Vagina (tissue), 2 donors: ENCODE results near the gene PPT2. TPM values are rescaled to one million over a fixed set of nuclear protein-coding genes. Genes with fewer than 3 reads are reported as not detected.

ENCODE experiments used
- DNase-seq, 2 donors: peaks; one replicate each; pipeline ENCODE4 v3.0.0-alpha.2; 2017; ENCODE audit errors: extremely low spot score in 2 of 2
- H3K27ac ChIP-seq: fragments of 200-600 bp; sonication (generic); one replicate; pipeline ENCODE4 v1.5.1; 2019
- H3K27me3 ChIP-seq: fragments of 200-600 bp; sonication (generic); one replicate; pipeline ENCODE4 v1.5.1; 2019
- H3K36me3 ChIP-seq, 2 donors: fragments of 200-600 bp; sonication (generic); one replicate each; pipeline ENCODE4 v1.5.1; 2017 to 2019
- H3K4me1 ChIP-seq: fragments of 200-600 bp; sonication (generic); one replicate; pipeline ENCODE4 v1.5.1; 2019
- H3K4me3 ChIP-seq, 2 donors: fragments of 200-600 bp; sonication (generic); 1 replicate in 1 of 2; 2 replicates in 1 of 2; pipeline ENCODE4 v1.5.1; 2016 to 2019
- H3K9me3 ChIP-seq: fragments of 200-600 bp; sonication (generic); one replicate; pipeline ENCODE4 v1.5.1; 2019
- CTCF ChIP-seq, 3 experiments: fragments of 450-650 bp in 2 of 3; fragments of 200-600 bp in 1 of 3; sonication (generic) in 1 of 3; IDR thresholded peaks; one replicate each; pipeline ENCODE4 v1.5.1; 2017 to 2019; ENCODE audit warnings: antibody characterized with exemption in 3 of 3, mild to moderate bottlenecking in 2 of 3, moderate library complexity in 2 of 3
- POLR2A ChIP-seq, 2 donors: fragments of 450-650 bp; IDR thresholded peaks; one replicate each; pipeline ENCODE4 v1.6.1; 2017; ENCODE audit warnings: antibody characterized with exemption in 2 of 2, mild to moderate bottlenecking in 2 of 2, moderate library complexity in 2 of 2
- POLR2AphosphoS5 ChIP-seq, 2 donors: sonication (generic); formaldehyde crosslinking; IDR thresholded peaks; one replicate each; pipeline ENCODE4 v1.9.0; 2017; ENCODE audit warnings: antibody characterized with exemption in 2 of 2, mild to moderate bottlenecking in 2 of 2, low read depth in 1 of 2; ENCODE audit not compliant: insufficient read depth in 1 of 2
- intact Hi-C: fragments of 100-400 bp; cut with DNase I; formaldehyde crosslinking; loops from one replicate; pipeline ENCODE4 v1.15.1; 2023
- total RNA-seq: library from RNA; depleted of rRNA; stranded (reverse); fragments of >200 nt; gene quantifications from one replicate; pipeline ENCODE4 v1.2.3, GENCODE V29; 2016

Gene PPT2
- total RNA-seq, 1 donor from 2014 or later, result 31.9 TPM

- H3K9me3 ChIP-seq, result no peaks in the 10 kb centered on the region
These were observed 9.8 kb downstream of the PPT2 start for GRCh38 chr6:32163559-32164258.

GRCh38 chr6:32164295-32164694 lies 10.4 kb downstream of the PPT2 start, which contains the start of gene EGFL8:
Gene EGFL8 (plus strand): TSS chr6:32164595. CDS start chr6:32166166, 1,571 bp downstream.
- no peak within 1 kb of the TSS for H3K4me3 ChIP-seq
- H3K27ac ChIP-seq, result peak within 1 kb of the TSS; percentile 39
- H3K4me1 ChIP-seq, result no peaks in the 10 kb centered on the region
- intact Hi-C loops, result no loop called here
- no peaks in the 10 kb centered on the region for H3K27me3 ChIP-seq
- no peak for DNase-seq
- H3K9me3 ChIP-seq, result no peaks in the 10 kb centered on the region
- H3K36me3 ChIP-seq, result peaks cover 0 to 52% of the 10 kb centered on the region in 2 donors
- TF ChIP-seq CTCF (IDR thresholded peaks at IDR 0.05) (no peak), POLR2A (IDR thresholded peaks at IDR 0.05) (no peak), POLR2AphosphoS5 (IDR thresholded peaks at IDR 0.05; ENCODE audit: insufficient read depth in 1 of 2, low read depth in 1 of 2) (no peak)

More at GRCh38 chr6:32163559-32164258, 9.8 kb downstream of the PPT2 start:
- peaks cover 0 to 54% of the 10 kb centered on the region in 2 donors for H3K36me3 ChIP-seq
- no peak for TF ChIP-seq POLR2A (IDR thresholded peaks at IDR 0.05)
- TF ChIP-seq CTCF (IDR thresholded peaks at IDR 0.05), result no peak
- no peak for TF ChIP-seq POLR2AphosphoS5 (IDR thresholded peaks at IDR 0.05; ENCODE audit: insufficient read depth in 1 of 2, low read depth in 1 of 2)
- H3K4me3 ChIP-seq, result no peak overlapping the region
- peak overlapping the region; percentile 0 for H3K27ac ChIP-seq
- H3K27me3 ChIP-seq, result no peaks in the 10 kb centered on the region
- H3K4me1 ChIP-seq, result no peaks in the 10 kb centered on the region
- DNase-seq, result no peak
- intact Hi-C loops, result no loop called here

DNA sequence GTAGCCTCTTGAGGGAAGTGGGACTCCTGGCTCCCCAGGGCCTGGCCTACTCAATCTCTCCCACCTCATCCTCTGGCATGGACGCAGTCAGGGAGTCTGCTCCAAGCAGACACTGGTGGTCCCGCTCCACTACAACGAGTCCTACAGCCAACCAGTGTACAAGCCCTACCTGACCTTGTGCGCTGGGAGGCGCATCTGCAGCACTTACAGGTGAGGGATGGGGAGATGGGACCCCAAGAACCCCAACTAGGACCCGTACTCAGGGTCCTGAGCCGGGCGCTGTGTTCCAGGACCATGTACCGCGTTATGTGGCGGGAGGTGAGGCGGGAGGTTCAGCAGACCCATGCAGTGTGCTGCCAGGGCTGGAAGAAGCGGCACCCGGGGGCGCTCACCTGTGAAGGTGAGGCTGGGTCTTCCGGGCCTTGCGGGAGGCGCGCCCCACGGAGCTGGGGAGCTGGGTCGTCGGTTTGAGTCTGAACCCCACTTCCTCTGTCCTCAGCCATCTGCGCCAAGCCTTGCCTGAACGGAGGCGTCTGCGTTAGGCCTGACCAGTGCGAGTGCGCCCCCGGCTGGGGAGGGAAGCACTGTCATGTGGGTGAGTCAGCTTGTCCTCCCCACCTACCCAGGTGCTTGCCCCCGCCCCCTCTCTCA lies 12.6 kb downstream of the PPT2 start:
- no peak overlapping the region for H3K27ac ChIP-seq
- peaks cover 0 to 61% of the 10 kb centered on the region in 2 donors for H3K36me3 ChIP-seq
- no peak overlapping the region for H3K4me3 ChIP-seq
- TF ChIP-seq POLR2A (IDR thresholded peaks at IDR 0.05) (no peak), CTCF (IDR thresholded peaks at IDR 0.05) (no peak), POLR2AphosphoS5 (IDR thresholded peaks at IDR 0.05; ENCODE audit: insufficient read depth in 1 of 2, low read depth in 1 of 2) (no peak)
- no peaks in the 10 kb centered on the region for H3K9me3 ChIP-seq
- intact Hi-C loops, result no loop called here
- H3K27me3 ChIP-seq, result no peaks in the 10 kb centered on the region
- no peaks in the 10 kb centered on the region for H3K4me1 ChIP-seq
- no peak for DNase-seq

- intact Hi-C loops, result no loop called here
- H3K36me3 ChIP-seq, result peaks cover 0 to 61% of the 10 kb centered on the region in 2 donors
- H3K27ac ChIP-seq, result no peak overlapping the region
- no peak for DNase-seq
- TF ChIP-seq POLR2AphosphoS5 (IDR thresholded peaks at IDR 0.05; ENCODE audit: insufficient read depth in 1 of 2, low read depth in 1 of 2) (no peak), POLR2A (IDR thresholded peaks at IDR 0.05) (no peak), CTCF (IDR thresholded peaks at IDR 0.05) (no peak)
- no peaks in the 10 kb centered on the region for H3K4me1 ChIP-seq
- no peak overlapping the region for H3K4me3 ChIP-seq
- no peaks in the 10 kb centered on the region for H3K27me3 ChIP-seq
- H3K9me3 ChIP-seq, result no peaks in the 10 kb centered on the region
These were observed 13.3 kb downstream of the PPT2 start for GRCh38 chr6:32167154-32167760.
